GM19468 (cell line): Measurements from ENCODE around the gene CALCOCO1.

Source experiments
- ATAC-seq: cut with Tn5 transposase; IDR thresholded peaks from one replicate; pipeline ENCODE4 v1.9.1; 2021; ENCODE audit warnings: mild to moderate bottlenecking, moderate library complexity, moderate number of reproducible peaks; ENCODE audit not compliant: unreplicated experiment; ENCODE audit errors: extremely low read depth

Gene CALCOCO1

DNA sequence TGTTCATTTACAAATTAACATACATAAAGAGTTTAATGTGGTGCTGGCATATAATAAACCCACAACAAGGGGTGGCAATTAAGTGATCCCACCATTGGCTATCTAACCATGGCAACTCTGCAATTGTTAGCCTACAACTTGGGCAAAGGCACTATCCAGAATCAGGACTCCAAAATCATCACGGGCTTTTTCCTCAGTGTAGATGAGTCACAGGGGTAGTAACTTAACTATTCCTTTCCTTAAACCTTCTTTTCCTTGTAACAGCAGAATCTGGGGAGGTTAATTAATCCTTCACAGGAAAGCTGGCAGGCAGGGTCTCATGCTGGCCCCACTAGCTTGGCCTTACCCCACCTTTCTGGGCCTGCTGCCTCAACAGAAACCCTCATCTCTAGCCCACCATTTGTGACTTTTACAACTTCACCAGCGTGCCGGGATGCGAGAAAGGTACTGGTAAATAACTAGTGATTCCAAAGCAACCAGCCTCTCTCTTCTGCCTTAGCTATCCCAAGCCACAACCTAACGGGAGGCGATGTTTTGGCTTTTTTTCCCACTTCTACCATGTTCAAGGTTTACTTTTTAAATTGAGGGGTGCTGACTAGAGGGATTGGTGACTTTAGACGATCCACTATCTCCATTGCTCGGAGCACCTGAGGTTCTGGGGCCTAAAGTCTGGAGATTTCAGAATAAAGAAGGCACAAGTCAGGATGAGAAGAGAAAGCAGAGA lies 52.1 kb downstream of the CALCOCO1 start:
- no peak for ATAC-seq

- ATAC-seq: no peak
These were observed 56.3 kb downstream of the CALCOCO1 start for GRCh38 chr12:53670971-53671370.

DNA sequence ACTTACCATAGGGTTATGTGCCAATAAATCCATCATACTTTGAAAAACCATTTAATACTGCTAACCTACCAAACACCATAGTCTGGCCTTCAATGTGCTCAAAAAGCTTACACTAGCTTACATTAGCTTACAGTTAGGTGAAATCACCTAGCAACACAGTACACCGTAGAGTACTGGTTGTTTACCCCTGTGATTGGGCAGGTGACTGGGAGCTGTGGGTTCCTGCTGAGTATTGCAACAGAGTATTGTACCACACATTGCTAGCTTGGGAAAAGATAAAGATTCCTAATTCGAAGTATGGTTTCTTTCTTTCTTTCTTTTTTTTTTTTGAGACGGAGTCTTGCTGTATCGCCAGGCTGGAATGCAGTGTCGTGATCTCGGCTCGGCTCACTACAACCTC lies 56.9 kb downstream of the CALCOCO1 start:
- ATAC-seq: no peak

GRCh38 chr12:53667080-53667479 lies 60.2 kb downstream of the CALCOCO1 start:
- no peak for ATAC-seq

DNA sequence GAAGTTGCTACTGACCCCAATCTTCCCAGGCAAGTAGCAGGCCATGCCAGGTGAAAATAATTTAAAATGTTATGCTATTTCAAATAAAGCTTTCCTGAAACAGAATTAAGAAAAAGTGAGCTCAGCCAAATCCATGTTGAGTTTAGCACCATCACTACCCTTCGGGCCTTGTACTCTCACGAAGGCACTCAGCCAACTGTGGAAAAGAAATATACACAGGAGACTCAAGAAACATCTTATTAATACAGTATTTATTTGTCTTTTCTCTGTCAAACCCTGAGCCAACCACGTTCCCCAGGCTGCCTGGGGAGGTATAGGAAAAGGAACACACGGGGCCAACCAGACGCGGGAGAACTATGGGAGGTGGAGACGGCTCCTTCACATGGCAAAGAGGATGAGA lies 62.3 kb downstream of the CALCOCO1 start:
- no peak for ATAC-seq

GRCh38 chr12:53664191-53664590 lies 63.1 kb downstream of the CALCOCO1 start:
- no peak for ATAC-seq

GRCh38 chr12:53660041-53660440 lies 67.2 kb downstream of the CALCOCO1 start:
- no peak for ATAC-seq

DNA sequence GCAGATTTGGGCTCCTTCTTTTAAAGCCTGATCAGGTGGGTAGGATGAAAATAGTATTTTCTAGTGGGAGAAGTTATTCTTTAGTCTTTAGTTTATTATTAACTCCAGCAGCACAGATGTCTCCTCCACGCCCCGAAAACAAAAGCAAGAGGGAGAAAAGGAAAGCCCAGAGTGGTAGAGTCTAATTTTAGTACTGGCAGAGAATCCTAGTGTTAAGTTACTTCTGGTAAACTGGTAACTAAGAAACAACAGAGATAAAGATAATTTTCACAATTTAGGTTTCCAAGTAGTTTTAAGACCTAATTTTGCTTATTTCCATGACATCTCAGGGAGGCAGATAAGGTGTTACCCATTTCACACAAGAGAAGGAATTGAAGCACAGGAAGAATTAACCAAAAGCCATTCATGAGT lies 67.7 kb downstream of the CALCOCO1 start:
- no peak for ATAC-seq

- ATAC-seq: no peak
These were observed 68.2 kb downstream of the CALCOCO1 start for GRCh38 chr12:53659011-53659551.
